ENCODE results near the gene MTF1.

DNA sequence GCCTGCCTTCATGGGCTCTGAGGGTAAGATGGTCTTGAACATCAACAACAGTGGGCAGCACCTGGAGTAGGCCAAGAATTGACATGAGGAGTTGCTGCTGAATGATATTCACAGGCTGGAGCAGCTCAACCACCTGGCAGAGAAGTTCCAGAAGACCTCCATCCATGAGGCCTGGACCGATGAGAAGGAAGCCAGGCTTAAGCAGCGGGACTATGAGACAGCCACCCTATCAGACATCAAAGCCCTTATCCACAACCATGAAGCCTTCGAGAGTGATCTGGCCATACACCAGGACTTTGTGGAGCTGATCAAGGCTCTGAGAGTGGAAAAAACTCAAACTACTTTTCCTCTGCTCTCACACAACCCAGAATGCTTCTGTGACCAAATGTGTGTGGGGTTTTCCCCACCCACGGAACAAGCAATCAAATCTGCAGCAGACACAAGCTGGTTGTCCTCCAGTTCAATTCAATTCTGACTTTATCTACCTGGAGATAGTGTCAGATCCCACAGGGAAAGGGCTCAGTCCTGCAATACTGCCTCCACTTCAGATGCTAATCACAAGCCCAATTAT is 82.4 kb downstream of the MTF1 start:
- TF ChIP-seq, protein P1, sequence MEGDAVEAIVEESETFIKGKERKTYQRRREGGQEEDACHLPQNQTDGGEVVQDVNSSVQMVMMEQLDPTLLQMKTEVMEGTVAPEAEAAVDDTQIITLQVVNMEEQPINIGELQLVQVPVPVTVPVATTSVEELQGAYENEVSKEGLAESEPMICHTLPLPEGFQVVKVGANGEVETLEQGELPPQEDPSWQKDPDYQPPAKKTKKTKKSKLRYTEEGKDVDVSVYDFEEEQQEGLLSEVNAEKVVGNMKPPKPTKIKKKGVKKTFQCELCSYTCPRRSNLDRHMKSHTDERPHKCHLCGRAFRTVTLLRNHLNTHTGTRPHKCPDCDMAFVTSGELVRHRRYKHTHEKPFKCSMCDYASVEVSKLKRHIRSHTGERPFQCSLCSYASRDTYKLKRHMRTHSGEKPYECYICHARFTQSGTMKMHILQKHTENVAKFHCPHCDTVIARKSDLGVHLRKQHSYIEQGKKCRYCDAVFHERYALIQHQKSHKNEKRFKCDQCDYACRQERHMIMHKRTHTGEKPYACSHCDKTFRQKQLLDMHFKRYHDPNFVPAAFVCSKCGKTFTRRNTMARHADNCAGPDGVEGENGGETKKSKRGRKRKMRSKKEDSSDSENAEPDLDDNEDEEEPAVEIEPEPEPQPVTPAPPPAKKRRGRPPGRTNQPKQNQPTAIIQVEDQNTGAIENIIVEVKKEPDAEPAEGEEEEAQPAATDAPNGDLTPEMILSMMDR (IDR thresholded peaks at IDR 0.05), result no peak
- TF ChIP-seq POLR2AphosphoS5 (IDR thresholded peaks at IDR 0.05), result no peak

Measured in prostate gland (tissue), 2 donors.